GM08714 (cell line): ENCODE measurements around the gene PHACTR2.
"Not testable (repeated sequence)": the region's sequence is repeated elsewhere in the genome, so short reads cannot be mapped to it uniquely, and the experiment has no call there.

Source experiments
- H3K4me3 ChIP-seq: fragments of 200-500 bp; sonication (Bioruptor generic); 2 replicates; pipeline ENCODE4 v1.5.1; 2014; ENCODE audit warnings: mild to moderate bottlenecking, low read length, inconsistent platforms
- ZNF274 ChIP-seq: IDR thresholded peaks from 2 replicates; pipeline ENCODE4 v1.6.1; 2012; ENCODE audit warnings: mild to moderate bottlenecking, low read depth, low read length

The PHACTR2 gene

DNA sequence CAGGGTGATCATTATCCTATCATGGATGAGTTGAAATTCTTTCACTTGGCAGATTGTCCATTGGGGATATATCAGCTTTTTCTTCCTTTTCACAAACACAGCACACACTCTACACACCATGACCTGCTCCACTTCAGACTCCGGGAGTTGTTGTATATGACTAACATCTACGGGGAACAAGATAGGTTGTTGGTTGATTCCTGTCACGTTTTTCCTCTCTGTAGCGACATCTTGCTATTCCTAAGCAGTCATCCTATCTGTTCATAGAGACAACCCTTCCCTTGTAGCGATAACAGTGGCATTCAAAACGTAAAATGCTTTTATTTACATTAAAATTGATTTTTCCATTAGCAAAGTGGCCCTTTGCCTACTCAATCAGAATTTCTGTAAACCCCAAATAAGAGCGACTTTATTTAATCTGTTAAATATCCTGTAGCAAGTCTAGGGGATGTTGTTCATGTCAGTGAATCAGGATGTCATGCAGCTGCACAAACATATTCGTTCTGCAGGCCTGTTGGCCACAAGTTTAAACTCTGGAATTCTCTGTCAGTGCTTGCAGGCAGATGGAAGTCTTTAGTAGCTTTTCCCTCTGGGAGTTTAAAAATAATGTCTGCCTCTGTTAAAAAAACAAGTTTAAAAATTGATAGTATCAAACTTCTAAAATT, 23.1 kb downstream of the PHACTR2 start:
- TF ChIP-seq ZNF274, result no peak
- no peak overlapping the region for H3K4me3 ChIP-seq

DNA sequence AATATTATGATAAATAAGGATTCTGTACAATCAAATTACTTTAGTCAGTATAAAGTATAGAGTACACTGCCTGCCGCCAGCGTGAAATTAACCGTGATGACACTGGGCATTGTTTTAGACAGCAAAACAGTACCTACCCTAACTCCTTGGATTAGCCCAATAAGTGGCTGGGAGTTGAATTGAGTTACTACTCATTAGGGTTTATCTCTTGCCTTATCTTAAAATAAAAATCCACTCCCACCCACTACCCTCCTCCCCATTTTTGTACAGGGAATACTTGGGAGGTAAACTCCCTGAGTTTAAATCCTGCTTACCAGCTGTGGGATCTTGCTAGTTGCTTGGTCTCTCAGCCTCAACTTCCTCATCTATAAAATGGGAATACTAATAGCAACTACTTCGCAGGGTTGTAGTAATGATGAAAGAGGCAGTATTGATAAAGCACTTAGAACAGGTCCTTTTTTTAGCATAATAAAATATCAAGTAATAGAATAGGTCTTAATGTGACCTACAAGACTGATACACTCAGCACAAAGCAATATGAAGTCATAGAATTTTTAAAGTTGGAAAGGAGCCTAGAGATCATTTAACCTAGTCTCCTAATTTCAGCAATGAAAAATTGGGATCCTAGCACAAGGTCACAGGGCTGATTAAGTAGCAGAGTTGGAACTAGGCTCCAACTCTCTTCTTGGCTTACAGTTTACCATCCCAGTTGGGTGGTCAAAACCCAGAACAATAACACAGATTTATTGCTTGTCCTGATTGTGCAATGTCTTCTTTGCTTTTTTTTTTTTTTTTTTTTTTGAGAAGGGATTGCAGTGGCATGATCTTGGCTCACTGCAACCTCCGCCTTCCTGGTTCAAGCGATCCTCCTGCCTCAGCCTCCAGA, 23.8 kb downstream of the PHACTR2 start:
- TF ChIP-seq ZNF274, result no peak
- H3K4me3 ChIP-seq, result no peak overlapping the region

DNA sequence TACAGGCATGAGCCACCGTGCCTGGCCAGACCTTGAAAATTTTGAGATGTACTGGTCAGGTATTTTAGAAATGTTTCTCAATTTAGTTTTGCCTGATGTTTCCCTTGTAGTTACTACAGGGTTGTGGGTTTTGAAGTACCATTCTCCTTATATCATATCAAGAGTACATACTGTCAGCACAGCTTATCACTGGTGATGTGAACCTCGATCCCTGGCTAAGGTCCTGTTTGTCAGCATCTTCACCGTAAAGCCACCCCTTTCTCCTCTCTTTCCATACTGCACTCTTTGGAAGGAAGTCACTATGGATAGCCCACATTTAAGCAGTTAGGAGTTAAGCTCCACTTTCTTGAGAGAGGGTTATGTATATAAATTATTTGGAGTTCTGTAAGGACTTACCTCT, 27.8 kb downstream of the PHACTR2 start:
- TF ChIP-seq ZNF274, result no peak
- no peak overlapping the region for H3K4me3 ChIP-seq

DNA sequence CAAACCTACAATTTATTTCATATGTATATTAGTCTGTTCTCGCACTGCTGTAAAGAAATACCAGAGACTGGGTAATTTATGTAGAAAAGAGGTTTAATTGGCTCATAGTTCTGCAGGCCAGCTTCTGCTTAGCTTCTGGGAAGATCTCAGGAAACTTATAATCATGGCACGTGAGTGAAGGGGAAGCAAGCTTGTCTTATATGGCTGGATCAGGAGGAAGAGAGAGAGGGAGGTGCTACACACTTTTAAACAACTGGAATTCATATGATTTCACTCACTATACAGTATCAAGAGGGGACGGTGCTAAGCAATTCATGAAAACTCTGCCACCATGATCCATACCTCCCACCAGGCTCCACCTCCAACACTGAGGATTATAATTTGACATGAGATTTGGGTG, 29.9 kb downstream of the PHACTR2 start:
- no peak for TF ChIP-seq ZNF274
- H3K4me3 ChIP-seq, result no peak overlapping the region

DNA sequence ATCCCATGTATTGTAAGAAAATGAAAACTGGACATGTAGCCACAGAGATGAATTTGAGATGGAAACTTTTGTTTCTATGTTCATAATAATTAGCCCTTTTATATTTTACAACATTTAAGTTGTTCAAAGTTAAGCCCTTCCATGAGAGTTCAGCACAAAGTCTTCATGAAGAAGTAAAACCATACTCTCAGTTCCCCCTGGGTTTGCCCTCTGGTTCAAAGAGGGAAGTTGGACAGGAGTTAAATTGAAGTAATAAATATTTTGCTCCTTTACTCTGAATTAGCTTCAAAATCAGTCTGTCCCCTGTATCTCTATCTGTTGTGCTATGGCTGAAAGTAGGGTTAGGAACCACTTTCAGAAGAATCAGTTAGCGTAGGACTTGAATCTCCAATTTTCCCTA, 31.1 kb downstream of the PHACTR2 start:
- TF ChIP-seq ZNF274, result no peak
- no peak overlapping the region for H3K4me3 ChIP-seq

GRCh38 chr6:143711714-143712113, 33.9 kb downstream of the PHACTR2 start:
- TF ChIP-seq ZNF274, result no peak
- no peak overlapping the region for H3K4me3 ChIP-seq

GRCh38 chr6:143718472-143718871, 40.7 kb downstream of the PHACTR2 start:
- no peak for TF ChIP-seq ZNF274

DNA sequence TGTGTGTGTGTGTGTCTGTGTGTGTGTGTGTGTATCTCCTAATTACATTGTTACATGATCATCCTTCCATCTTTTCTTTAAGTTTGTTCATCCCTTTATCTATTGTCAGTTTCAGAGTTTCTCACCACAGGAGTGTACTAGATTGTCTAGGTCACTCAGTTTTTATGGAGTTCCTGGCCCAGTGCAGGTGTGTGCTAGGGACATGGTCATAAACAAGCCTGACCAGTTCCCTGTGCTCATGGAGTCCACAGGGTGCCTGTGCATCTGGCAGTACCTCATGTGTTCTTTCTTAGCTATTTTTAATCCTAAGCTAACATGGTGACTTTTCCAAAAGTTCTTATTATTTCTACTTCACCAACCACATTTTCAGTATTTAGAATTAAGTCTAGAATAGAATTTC, 43.9 kb downstream of the PHACTR2 start:
- no peak for TF ChIP-seq ZNF274
- H3K4me3 ChIP-seq, result no peak overlapping the region

More at GRCh38 chr6:143718472-143718871, 40.7 kb downstream of the PHACTR2 start:
- no peak overlapping the region for H3K4me3 ChIP-seq

- no peak for TF ChIP-seq ZNF274
- no peak overlapping the region for H3K4me3 ChIP-seq
Measured at GRCh38 chr6:143724876-143725275, 47.1 kb downstream of the PHACTR2 start.

- no peak for TF ChIP-seq ZNF274
- no peak overlapping the region for H3K4me3 ChIP-seq
Measured at GRCh38 chr6:143726015-143726647, 48.4 kb downstream of the PHACTR2 start.

- no peak for TF ChIP-seq ZNF274
Measured at GRCh38 chr6:143727035-143727434, 49.3 kb downstream of the PHACTR2 start.

DNA sequence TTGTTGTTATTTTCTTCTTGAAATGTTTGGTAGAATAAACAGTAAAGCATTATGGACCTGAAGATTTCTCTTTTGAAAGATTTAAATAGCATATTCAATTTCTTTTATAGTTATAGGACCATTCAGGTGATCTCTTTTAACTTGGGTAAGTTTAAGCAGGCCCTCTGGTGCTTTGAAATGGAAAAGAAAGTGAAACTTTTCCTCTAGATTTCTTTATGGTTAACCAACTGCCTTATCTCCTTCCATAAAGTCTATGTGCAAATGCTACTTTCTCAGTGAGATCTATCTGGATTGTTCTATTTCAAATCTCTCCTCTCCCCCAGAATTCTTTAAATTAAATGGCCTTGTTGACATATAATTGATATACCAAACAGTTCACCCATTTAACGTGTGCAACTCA, 54.0 kb downstream of the PHACTR2 start:
- no peak overlapping the region for H3K4me3 ChIP-seq
- TF ChIP-seq ZNF274, result no peak

More at GRCh38 chr6:143727035-143727434, 49.3 kb downstream of the PHACTR2 start:
- no peak overlapping the region for H3K4me3 ChIP-seq

DNA sequence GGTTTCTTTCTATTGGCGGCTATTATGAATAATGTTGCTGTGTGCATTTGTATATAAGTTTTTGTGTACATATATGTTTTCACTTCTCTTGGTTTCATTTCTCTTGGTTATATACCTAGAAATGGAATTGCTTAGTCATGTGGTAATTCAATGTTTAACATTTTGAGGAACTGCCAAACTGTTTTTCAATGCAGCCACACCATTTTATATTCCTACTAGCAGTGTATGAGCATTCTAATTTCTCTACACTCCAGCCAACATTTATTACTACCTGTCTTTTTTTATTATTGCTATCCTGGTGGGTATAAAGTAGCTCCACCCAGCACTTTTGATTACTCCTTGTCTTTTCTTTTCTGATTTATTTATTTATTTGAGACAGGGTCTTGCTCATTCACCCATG, 54.8 kb downstream of the PHACTR2 start:
- TF ChIP-seq ZNF274, result no peak
- H3K4me3 ChIP-seq, result no peak overlapping the region

GRCh38 chr6:143733510-143733909, 55.7 kb downstream of the PHACTR2 start:
- no peak overlapping the region for H3K4me3 ChIP-seq
- TF ChIP-seq ZNF274, result no peak

GRCh38 chr6:143734641-143735063, 56.9 kb downstream of the PHACTR2 start:
- no peak overlapping the region for H3K4me3 ChIP-seq
- no peak for TF ChIP-seq ZNF274

GRCh38 chr6:143738072-143738690, 60.4 kb downstream of the PHACTR2 start:
- H3K4me3 ChIP-seq, result not testable (repeated sequence)
